Stimulated activated CD8-positive, alpha-beta memory T cell treated with anti-CD3 and anti-CD28 coated beads, Interleukin-7, amount 100 ng/mL, for 4 hours (primary cell): ENCODE measurements around the gene EPHB1.
"Not testable (repeated sequence)": the region's sequence is repeated elsewhere in the genome, so short reads cannot be mapped to it uniquely, and the experiment has no call there.

Source experiments
- DNase-seq, 2 donors: peaks; one replicate each; pipeline ENCODE4 v3.0.0-alpha.2; 2020; ENCODE audit warnings: low read depth in 2 of 2

EPHB1 gene

GRCh38 chr3:134998855-134999254, 203.8 kb downstream of the EPHB1 start:
- DNase-seq: no peak

- no peak for DNase-seq
Observed at GRCh38 chr3:135000465-135000864, 205.4 kb downstream of the EPHB1 start.

- DNase-seq: not testable (repeated sequence)
Observed at GRCh38 chr3:135005616-135006015, 210.6 kb downstream of the EPHB1 start.

- DNase-seq: no peak
Observed at GRCh38 chr3:135007607-135008006, 212.5 kb downstream of the EPHB1 start.

- DNase-seq: no peak
Observed at GRCh38 chr3:135008326-135008725, 213.3 kb downstream of the EPHB1 start.

- no peak for DNase-seq
Observed at GRCh38 chr3:135009014-135009413, 214.0 kb downstream of the EPHB1 start.

- no peak for DNase-seq
Observed at GRCh38 chr3:135012101-135012500, 217.0 kb downstream of the EPHB1 start.

- DNase-seq: no peak
Observed at GRCh38 chr3:135013206-135013605, 218.1 kb downstream of the EPHB1 start.

- DNase-seq: no peak
Observed at GRCh38 chr3:135014566-135014965, 219.5 kb downstream of the EPHB1 start.

GRCh38 chr3:135017003-135017893, 222.2 kb downstream of the EPHB1 start:
- DNase-seq: no peak

GRCh38 chr3:135018149-135018923, 223.3 kb downstream of the EPHB1 start:
- DNase-seq: no peak

- no peak for DNase-seq
Observed at GRCh38 chr3:135020181-135020580, 225.1 kb downstream of the EPHB1 start.

- no peak for DNase-seq
Observed at GRCh38 chr3:135023996-135024658, 229.1 kb downstream of the EPHB1 start.

GRCh38 chr3:135030768-135031615, 235.9 kb downstream of the EPHB1 start:
- not testable (repeated sequence) for DNase-seq

- DNase-seq: no peak
Observed at GRCh38 chr3:135033737-135034136, 238.7 kb downstream of the EPHB1 start.

GRCh38 chr3:135034291-135034768, 239.3 kb downstream of the EPHB1 start:
- DNase-seq: no peak

- no peak for DNase-seq
Observed at GRCh38 chr3:135034891-135035440, 239.9 kb downstream of the EPHB1 start.

- DNase-seq: no peak
Observed at GRCh38 chr3:135038186-135038585, 243.1 kb downstream of the EPHB1 start.

GRCh38 chr3:135039536-135039935, 244.5 kb downstream of the EPHB1 start:
- not testable (repeated sequence) for DNase-seq

GRCh38 chr3:135040321-135041240, 245.5 kb downstream of the EPHB1 start:
- DNase-seq: no peak
